H1 (cell line): Measurements from ENCODE around the gene TMEM273. TPM values are rescaled to one million over a fixed set of nuclear protein-coding genes. Genes with fewer than 3 reads are reported as not detected.

Source experiments
- CTCF ChIA-PET: fragments of 300-600 bp; sonication (Branson Sonifier 250); formaldehyde crosslinking; loops from one replicate; lab custom pipeline; 2021; ENCODE audit not compliant: partially characterized antibody; lab: Charles Lee
- POLR2A ChIA-PET: fragments of 300-600 bp; sonication (Branson Sonifier 250); formaldehyde crosslinking; loops from one replicate; lab custom pipeline; 2021; ENCODE audit warnings: inconsistent platforms; ENCODE audit not compliant: partially characterized antibody; lab: Charles Lee
- DNase-seq, 2 experiments: peaks; one replicate each; pipeline versions ENCODE4 v3.0.0 to v3.0.0-alpha.2; 2010 to 2022; ENCODE audit warnings: low spot score in 2 of 2, low read depth in 1 of 2, mixed read lengths in 1 of 2
- FAIRE-seq: peaks from 2 replicates; lab custom pipeline; 2011; peaks lifted over from hg19 to GRCh38; lab: Jason Lieb, UNC
- H2AFZ ChIP-seq: 2 replicates; pipeline ENCODE4 v1.8.1; 2012; ENCODE audit warnings: low read length, inconsistent platforms
- H2AK5ac ChIP-seq: 2 replicates; pipeline ENCODE4 v1.6.1; 2013; ENCODE audit warnings: low read depth, low read length
- H2BK120ac ChIP-seq: replicated peaks from 2 replicates; pipeline ENCODE3; 2013; ENCODE audit warnings: low read depth, low read length, inconsistent platforms
- H2BK12ac ChIP-seq: 2 replicates; pipeline ENCODE4 v1.6.1; 2013; ENCODE audit warnings: low read depth, low read length
- H2BK15ac ChIP-seq: 2 replicates; pipeline ENCODE4 v1.6.1; 2013; ENCODE audit warnings: low read length
- H2BK20ac ChIP-seq: 2 replicates; pipeline ENCODE4 v1.6.1; 2013; ENCODE audit warnings: low read length
- H2BK5ac ChIP-seq: 2 replicates; pipeline ENCODE4 v1.6.1; 2013; ENCODE audit warnings: low read depth, low read length
- H3K14ac ChIP-seq: 2 replicates; pipeline ENCODE4 v1.6.1; 2013; ENCODE audit warnings: inconsistent platforms; ENCODE audit not compliant: insufficient read length
- H3K18ac ChIP-seq: 2 replicates; pipeline ENCODE4 v1.6.1; 2013; ENCODE audit warnings: low read length; ENCODE audit errors: extremely low read depth
- H3K23ac ChIP-seq: 2 replicates; pipeline ENCODE4 v1.6.1; 2013; ENCODE audit warnings: inconsistent platforms; ENCODE audit not compliant: insufficient read length
- H3K23me2 ChIP-seq: 2 replicates; pipeline ENCODE4 v1.6.1; 2013; ENCODE audit warnings: low read depth, low read length
- H3K27ac ChIP-seq: 2 replicates; pipeline ENCODE4 v1.6.1; 2011; ENCODE audit warnings: low read depth, low read length, inconsistent platforms
- H3K27me3 ChIP-seq, 4 experiments: replicated peaks in 1 of 4; 1 replicate in 1 of 4; 2 replicates in 3 of 4; pipeline versions ENCODE4 v1.6.1 to v1.8.1; 2011 to 2013; ENCODE audit warnings: low read length in 3 of 4, mild to moderate bottlenecking in 3 of 4, inconsistent platforms in 2 of 4, mixed read lengths in 2 of 4, moderate library complexity in 1 of 4; ENCODE audit not compliant: control insufficient read depth in 3 of 4, insufficient read depth in 3 of 4; ENCODE audit errors: extremely low read depth in 1 of 4
- H3K36me3 ChIP-seq, 4 experiments: 2 replicates each; pipeline versions ENCODE4 v1.6.1 to v1.8.1; 2011 to 2013; ENCODE audit warnings: mild to moderate bottlenecking in 4 of 4, low read length in 3 of 4, moderate library complexity in 2 of 4, control low read depth in 1 of 4, inconsistent platforms in 1 of 4; ENCODE audit not compliant: insufficient read depth in 4 of 4, control insufficient read depth in 2 of 4
- H3K4ac ChIP-seq: replicated peaks from 2 replicates; pipeline ENCODE3; 2013; ENCODE audit warnings: low read length, low read depth, mixed read lengths, inconsistent platforms; ENCODE audit not compliant: insufficient read length
- H3K4me1 ChIP-seq, 4 experiments: replicated peaks in 1 of 4; 1 replicate in 1 of 4; 2 replicates in 3 of 4; pipeline versions ENCODE4 v1.6.1 to v1.8.1; 2011 to 2013; ENCODE audit warnings: low read length in 3 of 4, inconsistent platforms in 2 of 4, mixed read lengths in 1 of 4; ENCODE audit not compliant: insufficient read depth in 4 of 4, control insufficient read depth in 3 of 4
- H3K4me2 ChIP-seq, 2 experiments: 2 replicates each; pipeline versions ENCODE4 v1.6.1 to v1.8.1; 2011 to 2013; ENCODE audit warnings: low read depth in 2 of 2, low read length in 2 of 2, control low read depth in 1 of 2, inconsistent platforms in 1 of 2, mild to moderate bottlenecking in 1 of 2; ENCODE audit not compliant: insufficient read depth in 1 of 2
- H3K4me3 ChIP-seq, 4 experiments: fragments of 200-600, 300-600 bp in 1 of 4; sonication (generic), shearing (Covaris generic), sonication (Bioruptor Twin) in 1 of 4; 2 replicates each; pipeline versions ENCODE4 v1.5.1 to v1.8.1; 2011 to 2016; ENCODE audit warnings: low read length in 4 of 4, low read depth in 3 of 4, control low read depth in 2 of 4, inconsistent platforms in 2 of 4, mild to moderate bottlenecking in 2 of 4, mixed read lengths in 1 of 4, moderate library complexity in 1 of 4; ENCODE audit not compliant: insufficient read depth in 2 of 4; ENCODE audit errors: extremely low read depth in 1 of 4
- H3K56ac ChIP-seq: replicated peaks from 2 replicates; pipeline ENCODE3; 2013; ENCODE audit warnings: low read depth, mild to moderate bottlenecking, mixed read lengths, low read length, inconsistent platforms; ENCODE audit not compliant: insufficient read length
- H3K79me1 ChIP-seq: 2 replicates; pipeline ENCODE4 v1.6.1; 2013; ENCODE audit warnings: low read depth, low read length, control low read depth
- H3K79me2 ChIP-seq, 2 experiments: 2 replicates each; pipeline versions ENCODE4 v1.6.1 to v1.8.1; 2012 to 2013; ENCODE audit warnings: low read length in 2 of 2, mild to moderate bottlenecking in 2 of 2, inconsistent platforms in 1 of 2; ENCODE audit not compliant: insufficient read depth in 2 of 2, control insufficient read depth in 1 of 2
- H3K9ac ChIP-seq, 4 experiments: replicated peaks in 1 of 4; 1 replicate in 1 of 4; 2 replicates in 3 of 4; pipeline versions ENCODE4 v1.6.1 to v1.8.1; 2011 to 2013; ENCODE audit warnings: low read depth in 3 of 4, low read length in 3 of 4, control low read depth in 2 of 4, mild to moderate bottlenecking in 2 of 4, moderate library complexity in 2 of 4, inconsistent platforms in 1 of 4; ENCODE audit errors: extremely low read depth in 1 of 4
- H3K9me3 ChIP-seq, 2 experiments: 2 replicates each; pipeline versions ENCODE4 v1.6.1 to v1.8.1; 2012 to 2013; ENCODE audit warnings: mild to moderate bottlenecking in 2 of 2, moderate library complexity in 2 of 2, control low read depth in 1 of 2, inconsistent platforms in 1 of 2, low read depth in 1 of 2, low read length in 1 of 2, mixed read lengths in 1 of 2; ENCODE audit not compliant: insufficient read depth in 2 of 2
- H4K20me1 ChIP-seq, 2 experiments: replicated peaks in 1 of 2; 2 replicates each; pipeline versions ENCODE3 to v1.8.1; 2011 to 2013; ENCODE audit warnings: inconsistent platforms in 2 of 2, low read length in 2 of 2, mild to moderate bottlenecking in 1 of 2; ENCODE audit not compliant: insufficient read depth in 2 of 2, control insufficient read depth in 1 of 2
- H4K5ac ChIP-seq: 2 replicates; pipeline ENCODE4 v1.6.1; 2013; ENCODE audit warnings: low read length, low read depth, mixed read lengths, inconsistent platforms; ENCODE audit not compliant: insufficient read length
- H4K8ac ChIP-seq: 2 replicates; pipeline ENCODE4 v1.8.0; 2013; ENCODE audit warnings: mild to moderate bottlenecking, moderate library complexity, low read length, inconsistent platforms; ENCODE audit not compliant: insufficient read depth; ENCODE audit errors: extremely low read depth
- H4K91ac ChIP-seq: replicated peaks from 2 replicates; pipeline ENCODE3; 2013; ENCODE audit warnings: low read length, mixed read lengths, inconsistent platforms; ENCODE audit not compliant: insufficient read length
- WGBS, 2 experiments: shearing (Covaris generic) in 1 of 2; methylation state at CpG; one replicate each; pipeline versions ENCODE4 v1.1.6 to v1.1.7; 2013 to 2015; ENCODE audit warnings: low lambda C conversion rate in 2 of 2, mixed read lengths in 2 of 2, inconsistent platforms in 1 of 2, low coverage in 1 of 2, missing lambda C conversion rate in 1 of 2; ENCODE audit not compliant: insufficient replicate concordance in 2 of 2, insufficient coverage in 1 of 2, insufficient read length in 1 of 2; ENCODE audit errors: extremely low coverage in 1 of 2, missing lambda C conversion rate in 1 of 2; 5-methylcytosine and 5-hydroxymethylcytosine counted together
- polyA plus RNA-seq, 7 experiments: library from polyadenylated mRNA; depleted of rRNA in 3 of 7; stranded (reverse) in 5 of 7; unstranded in 2 of 7; fragments of >200 nt in 5 of 7; fragments of 200-250 nt in 2 of 7; gene quantifications; 1 replicate in 5 of 7; 2 replicates in 1 of 7; 4 replicates in 1 of 7; pipeline versions ENCODE4 v1.2.1 to v1.2.3, GENCODE V29; 2011 to 2013; ENCODE audit warnings: missing spikeins in 2 of 7, mixed read lengths in 2 of 7
- total RNA-seq: library from RNA; stranded (reverse); fragmentation: NEBNext Ultra II Directional; extraction: Animal tissue kit (Norgen Biotek cat#: 25700); gene quantifications from 2 replicates; pipeline ENCODE4 v1.2.1, GENCODE V29; 2021

Gene TMEM273
- total and polyA plus RNA-seq, 2 of the 8 experiments (the other 6 are each of a cell fraction or from before 2014, with no cell fraction given), result not detected

- Histone ChIP-seq H2BK5ac (peak overlapping the region; percentile 47; the same call in 1 of the 2 replicates), H3K18ac (no peak overlapping the region), H2BK12ac (no peak overlapping the region), H3K56ac (no peak overlapping the region), H3K4me3 (no peak overlapping the region), H3K23me2 (no peaks in the 10 kb centered on the region), H3K23ac (no peak overlapping the region), H3K9ac (no peak overlapping the region), H3K27me3 (no peaks in the 10 kb centered on the region), H2BK120ac (no peak overlapping the region), H2BK20ac (no peak overlapping the region), H2AFZ (no peak overlapping the region), H2AK5ac (no peak overlapping the region), H3K14ac (no peak overlapping the region), H3K4me2 (no peak overlapping the region), H3K79me1 (no peaks in the 10 kb centered on the region), H4K20me1 (no peaks in the 10 kb centered on the region), H3K4me1 (peaks cover 0 to 2% (median under 1%) of the 10 kb centered on the region in 4 experiments; a peak in 2 of 7 replicates), H3K27ac (no peak overlapping the region), H4K91ac (peak overlapping the region; percentile 36), H4K5ac (no peak overlapping the region), H3K36me3 (no peaks in the 10 kb centered on the region), H3K4ac (no peak overlapping the region), H3K79me2 (no peaks in the 10 kb centered on the region), H3K9me3 (no peaks in the 10 kb centered on the region), H2BK15ac (0 out of 2 replicates have a peak overlapping the region, but pooled peaks have one; percentile 10), H4K8ac (no peak overlapping the region)
- no peak for DNase-seq
- WGBS, 2 experiments, result 98% methylated on average over 5 of the region's 5 CpGs; no CpG with 5 or more reads in 1 of the 2 experiments
- ChIA-PET POLR2A (no interaction called here), CTCF (interaction anchor here (0.8 to 5.5 kb wide), 11 partner anchors 12 to 502 kb away, joined by 3 to 49 read pairs (median 9); no protein-coding TSS in a partner anchor)
- FAIRE-seq, result no peak
Measured at GRCh38 chr10:49160814-49161213, 27.4 kb downstream of the TMEM273 start.
